ENCODE results near the gene TSGA10.
A peak's percentile ranks its signal among the peaks of the same experiment; 100 is the strongest.
"Not testable (repeated sequence)": the region's sequence is repeated elsewhere in the genome, so short reads cannot be mapped to it uniquely, and the experiment has no call there.

Gene TSGA10

DNA sequence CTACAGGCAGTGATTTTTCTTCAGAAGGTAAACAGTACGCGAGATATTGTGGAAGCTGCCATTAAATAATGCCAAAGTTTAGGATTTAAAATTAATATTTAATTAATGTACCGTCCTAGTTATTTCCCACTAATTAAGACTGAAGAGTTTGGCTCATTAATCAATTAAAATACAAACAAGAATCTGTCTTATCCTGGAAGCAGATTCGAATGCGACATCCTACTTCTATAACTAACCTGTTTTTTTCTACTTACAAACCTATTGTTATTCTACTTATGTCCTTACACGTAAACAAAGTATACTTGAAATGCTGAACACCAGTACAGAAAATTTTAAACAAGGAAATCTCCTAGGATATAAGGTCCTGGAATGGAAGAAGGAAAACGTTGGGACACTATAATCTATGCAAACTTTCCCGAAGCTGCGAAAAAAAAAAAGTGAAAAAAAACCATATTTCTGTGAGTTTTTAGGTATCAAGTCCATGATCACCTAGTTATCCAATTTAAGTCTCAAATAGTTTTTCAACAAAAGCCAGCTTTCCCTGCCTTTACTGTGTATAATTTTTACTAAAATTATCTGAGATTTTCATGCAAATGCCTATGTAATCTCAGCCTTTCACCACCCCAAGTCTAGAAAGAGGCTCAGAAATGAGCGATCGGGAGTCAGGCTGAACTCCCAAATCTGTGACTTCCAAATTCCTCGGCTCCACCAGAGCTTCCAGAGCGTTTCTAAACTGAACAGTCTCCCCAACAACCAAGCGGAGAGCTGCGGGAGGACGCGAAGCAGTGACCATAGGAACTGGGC lies 14.5 kb downstream of the TSGA10 start:
- Mint-ChIP-seq H3K27me3 (peaks cover 22% of the 10 kb centered on the region), H3K9me3 (peaks cover 5% of the 10 kb centered on the region), H3K36me3 (peaks cover 7% of the 10 kb centered on the region), H3K4me1 (peaks cover 27% of the 10 kb centered on the region), H3K4me3 (peak overlapping the region; percentile 85), H3K27ac (peak overlapping the region; percentile 94)
- CTCF ChIA-PET: interaction anchor here (0.7 kb wide), 1 partner anchor 18 kb away, joined by 3 read pairs; no protein-coding TSS in a partner anchor
- no peak for DNase-seq

DNA sequence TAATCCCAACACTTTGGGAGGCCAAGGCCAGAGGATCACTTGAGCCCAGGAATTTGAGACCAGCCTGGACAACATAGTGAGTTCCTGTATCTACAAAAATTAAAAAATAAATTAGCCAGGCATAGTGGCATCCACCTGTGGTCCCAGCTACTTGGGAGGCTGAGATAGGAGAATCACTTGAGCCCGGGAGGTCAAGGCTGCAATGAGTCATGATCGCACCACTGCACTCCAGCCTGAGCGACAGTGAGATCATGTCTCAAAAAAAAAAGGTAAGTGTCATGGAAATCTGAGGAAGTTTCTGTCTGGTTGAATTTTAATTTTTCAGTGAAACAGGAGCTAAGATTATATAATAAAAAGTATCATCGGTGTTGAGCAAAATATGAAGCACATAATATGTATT lies 15.7 kb downstream of the TSGA10 start:
- H3K36me3 Mint-ChIP-seq: peaks cover 13% of the 10 kb centered on the region
- peaks cover 22% of the 10 kb centered on the region for H3K27me3 Mint-ChIP-seq
- CTCF ChIA-PET: no interaction called here
- no peak overlapping the region for H3K4me3 Mint-ChIP-seq
- H3K4me1 Mint-ChIP-seq: peaks cover 27% of the 10 kb centered on the region
- DNase-seq: no peak
- H3K9me3 Mint-ChIP-seq: peaks cover 12% of the 10 kb centered on the region
- no peak overlapping the region for H3K27ac Mint-ChIP-seq

- peaks cover 46% of the 10 kb centered on the region for H3K9me3 Mint-ChIP-seq
- DNase-seq, H3K4me1 Mint-ChIP-seq, H3K4me3 Mint-ChIP-seq, H3K27ac Mint-ChIP-seq, CTCF ChIA-PET: not testable (repeated sequence)
- peaks cover 23% of the 10 kb centered on the region for H3K36me3 Mint-ChIP-seq
- peaks cover 11% of the 10 kb centered on the region for H3K27me3 Mint-ChIP-seq
Observed at GRCh38 chr2:99135044-99135556, 19.6 kb downstream of the TSGA10 start.

- Mint-ChIP-seq H3K27ac (no peak overlapping the region), H3K9me3 (peaks cover 51% of the 10 kb centered on the region), H3K27me3 (no peaks in the 10 kb centered on the region), H3K36me3 (peaks cover 22% of the 10 kb centered on the region), H3K4me1 (no peaks in the 10 kb centered on the region), H3K4me3 (no peak overlapping the region)
- DNase-seq: no peak
- CTCF ChIA-PET: interaction anchor here (1.1 kb wide), 1 partner anchor 61 kb away, joined by 3 read pairs; no protein-coding TSS in a partner anchor
Observed at GRCh38 chr2:99127981-99128380, 26.8 kb downstream of the TSGA10 start.

DNA sequence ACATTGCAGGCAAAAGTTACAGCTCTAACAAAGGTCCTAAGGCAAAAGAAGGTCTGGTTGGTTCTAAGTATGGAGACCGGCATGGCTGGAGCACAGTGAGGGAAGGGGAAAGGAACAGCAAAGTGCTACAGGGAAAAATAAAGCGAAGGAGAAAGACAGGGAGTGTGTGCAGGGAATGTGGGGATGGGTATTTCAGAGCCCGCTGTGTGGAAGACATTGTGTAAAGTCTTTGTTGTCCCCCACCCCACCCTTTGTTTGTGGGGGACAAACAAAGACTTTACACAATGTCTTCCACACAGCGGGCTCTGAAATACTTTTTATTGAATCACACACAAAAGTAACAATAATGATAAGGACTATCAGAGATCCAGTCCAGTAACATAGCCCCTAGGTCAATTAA lies 42.1 kb downstream of the TSGA10 start:
- Mint-ChIP-seq H3K4me1 (no peaks in the 10 kb centered on the region), H3K4me3 (no peak overlapping the region), H3K36me3 (no peaks in the 10 kb centered on the region), H3K27me3 (no peaks in the 10 kb centered on the region), H3K9me3 (no peaks in the 10 kb centered on the region), H3K27ac (no peak overlapping the region)
- DNase-seq: no peak
- CTCF ChIA-PET: no interaction called here

- no peaks in the 10 kb centered on the region for H3K36me3 Mint-ChIP-seq
- no peaks in the 10 kb centered on the region for H3K9me3 Mint-ChIP-seq
- no peaks in the 10 kb centered on the region for H3K4me1 Mint-ChIP-seq
- no peak overlapping the region for H3K4me3 Mint-ChIP-seq
- DNase-seq: no peak
- CTCF ChIA-PET: no interaction called here
- no peak overlapping the region for H3K27ac Mint-ChIP-seq
- no peaks in the 10 kb centered on the region for H3K27me3 Mint-ChIP-seq
Observed at GRCh38 chr2:99111945-99112344, 42.8 kb downstream of the TSGA10 start.

DNA sequence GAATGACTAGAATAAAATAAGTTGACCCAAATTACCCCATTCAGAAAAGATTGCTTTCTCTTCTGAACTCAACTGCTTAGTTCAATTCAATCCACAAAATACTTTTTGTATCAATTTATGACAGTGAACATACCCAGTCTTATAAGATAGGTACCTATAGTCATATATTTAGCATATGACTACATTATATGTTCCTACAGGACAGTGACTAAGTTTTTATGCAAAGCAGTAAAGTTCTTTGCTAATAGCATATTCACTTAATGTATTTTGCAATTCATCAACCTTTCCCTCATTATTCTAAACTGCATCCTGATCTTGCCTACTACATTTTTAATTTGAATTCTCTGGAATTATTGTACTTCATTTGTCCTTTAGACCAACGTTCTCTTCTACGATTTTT lies 43.5 kb downstream of the TSGA10 start:
- Mint-ChIP-seq H3K27me3 (no peaks in the 10 kb centered on the region), H3K4me1 (no peaks in the 10 kb centered on the region), H3K36me3 (no peaks in the 10 kb centered on the region), H3K27ac (no peak overlapping the region), H3K4me3 (no peak overlapping the region), H3K9me3 (no peaks in the 10 kb centered on the region)
- DNase-seq: no peak
- CTCF ChIA-PET: no interaction called here

- Mint-ChIP-seq H3K4me1 (no peaks in the 10 kb centered on the region), H3K9me3 (no peaks in the 10 kb centered on the region), H3K27me3 (no peaks in the 10 kb centered on the region), H3K4me3 (no peak overlapping the region), H3K27ac (no peak overlapping the region), H3K36me3 (no peaks in the 10 kb centered on the region)
- no peak for DNase-seq
- CTCF ChIA-PET: no interaction called here
Observed at GRCh38 chr2:99106913-99107312, 47.8 kb downstream of the TSGA10 start.

- H3K27me3 Mint-ChIP-seq: no peaks in the 10 kb centered on the region
- CTCF ChIA-PET: no interaction called here
- no peak overlapping the region for H3K27ac Mint-ChIP-seq
- H3K9me3 Mint-ChIP-seq: no peaks in the 10 kb centered on the region
- H3K36me3 Mint-ChIP-seq: no peaks in the 10 kb centered on the region
- DNase-seq: no peak
- H3K4me3 Mint-ChIP-seq: no peak overlapping the region
- peaks cover 5% of the 10 kb centered on the region for H3K4me1 Mint-ChIP-seq
Observed at GRCh38 chr2:99104006-99104405, 50.7 kb downstream of the TSGA10 start.

GRCh38 chr2:99101697-99102096 lies 53.0 kb downstream of the TSGA10 start:
- Mint-ChIP-seq H3K27me3 (no peaks in the 10 kb centered on the region), H3K27ac (no peak overlapping the region), H3K4me3 (no peak overlapping the region), H3K9me3 (no peaks in the 10 kb centered on the region), H3K36me3 (no peaks in the 10 kb centered on the region), H3K4me1 (peaks cover 5% of the 10 kb centered on the region)
- no peak for DNase-seq
- CTCF ChIA-PET: no interaction called here

DNA sequence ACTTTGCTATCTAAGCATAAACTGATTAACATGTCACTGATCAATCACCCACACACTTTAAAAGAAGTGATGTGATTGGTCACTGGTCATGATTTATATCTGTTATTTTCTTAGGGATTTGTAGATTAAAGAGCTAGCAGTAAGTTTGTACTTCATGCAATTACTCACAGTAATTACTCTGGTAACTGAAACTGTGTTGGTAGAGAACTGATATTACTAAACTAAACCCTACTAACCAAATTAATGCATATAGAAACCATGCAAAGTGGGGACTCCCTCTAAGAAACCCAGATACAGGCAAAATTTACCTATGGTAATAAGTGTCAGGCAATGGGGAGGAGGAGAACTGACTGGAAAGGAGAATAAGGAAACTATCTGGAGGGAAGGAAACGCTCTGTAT lies 58.0 kb downstream of the TSGA10 start:
- H3K36me3 Mint-ChIP-seq: peaks cover 6% of the 10 kb centered on the region
- no peak overlapping the region for H3K4me3 Mint-ChIP-seq
- CTCF ChIA-PET: no interaction called here
- DNase-seq: no peak
- H3K4me1 Mint-ChIP-seq: peaks cover 4% of the 10 kb centered on the region
- no peaks in the 10 kb centered on the region for H3K27me3 Mint-ChIP-seq
- H3K9me3 Mint-ChIP-seq: peaks cover 5% of the 10 kb centered on the region
- no peak overlapping the region for H3K27ac Mint-ChIP-seq

DNA sequence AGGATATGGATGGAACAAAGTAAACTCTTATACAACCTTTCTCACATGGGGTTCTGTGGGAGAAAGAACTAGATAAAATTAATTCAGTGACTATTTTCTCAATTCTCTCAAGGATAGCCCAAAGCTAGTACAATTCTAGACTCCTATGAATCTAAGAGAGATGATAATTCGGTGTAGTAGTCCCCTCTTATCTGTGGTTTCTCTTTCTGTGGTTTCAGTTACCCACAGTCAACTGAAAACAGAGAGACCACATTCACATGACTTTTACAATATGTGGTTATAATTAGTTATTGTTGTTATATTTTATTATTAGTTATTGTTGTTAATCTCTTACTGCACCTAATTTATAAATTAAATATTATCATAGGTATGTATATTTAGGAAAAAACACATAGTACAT lies 66.7 kb downstream of the TSGA10 start:
- no peak for DNase-seq
- Mint-ChIP-seq H3K4me1 (peaks cover 4% of the 10 kb centered on the region), H3K27me3 (peaks cover 20% of the 10 kb centered on the region), H3K27ac (no peak overlapping the region), H3K36me3 (no peaks in the 10 kb centered on the region), H3K9me3 (no peaks in the 10 kb centered on the region), H3K4me3 (no peak overlapping the region)
- CTCF ChIA-PET: no interaction called here

GRCh38 chr2:99086385-99086784 lies 68.4 kb downstream of the TSGA10 start:
- CTCF ChIA-PET: no interaction called here
- Mint-ChIP-seq H3K9me3 (no peaks in the 10 kb centered on the region), H3K4me3 (no peak overlapping the region), H3K36me3 (no peaks in the 10 kb centered on the region), H3K27me3 (peaks cover 20% of the 10 kb centered on the region), H3K4me1 (peaks cover 4% of the 10 kb centered on the region), H3K27ac (no peak overlapping the region)
- DNase-seq: no peak

GRCh38 chr2:99085421-99085820 lies 69.3 kb downstream of the TSGA10 start:
- Mint-ChIP-seq H3K27me3 (peaks cover 20% of the 10 kb centered on the region), H3K36me3 (no peaks in the 10 kb centered on the region), H3K9me3 (no peaks in the 10 kb centered on the region), H3K4me1 (peaks cover 4% of the 10 kb centered on the region), H3K27ac (no peak overlapping the region), H3K4me3 (no peak overlapping the region)
- CTCF ChIA-PET: interaction anchor here (1.4 kb wide), 1 partner anchor 95 kb away, joined by 6 read pairs; the partner anchor contains the start of genes MITD1 and MRPL30
- peak; percentile 26 for DNase-seq

DNA sequence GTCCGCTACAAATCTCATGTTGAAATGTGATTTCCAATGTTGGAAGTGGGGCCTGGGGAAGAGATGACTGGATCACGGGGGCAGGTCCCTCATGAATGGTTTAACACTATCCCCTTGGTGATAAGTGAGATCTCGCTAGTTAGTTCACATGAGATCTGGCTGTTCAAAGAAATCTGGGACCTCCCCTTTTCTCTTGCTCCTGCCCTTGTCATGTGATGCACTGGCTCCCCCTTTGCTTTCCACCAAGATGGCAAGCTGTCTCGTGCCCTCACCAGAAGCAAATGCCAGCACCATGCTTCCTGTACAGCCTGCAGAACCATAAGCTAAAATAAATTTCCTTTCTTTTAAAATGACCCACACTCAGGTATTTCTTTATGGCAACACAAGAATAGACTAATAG lies 70.5 kb downstream of the TSGA10 start:
- peaks cover 4% of the 10 kb centered on the region for H3K4me1 Mint-ChIP-seq
- H3K27me3 Mint-ChIP-seq: peaks cover 15% of the 10 kb centered on the region
- H3K36me3 Mint-ChIP-seq: no peaks in the 10 kb centered on the region
- H3K9me3 Mint-ChIP-seq: no peaks in the 10 kb centered on the region
- no peak for DNase-seq
- no peak overlapping the region for H3K4me3 Mint-ChIP-seq
- CTCF ChIA-PET: interaction anchor here (0.6 to 1.4 kb wide), 2 partner anchors 97 to 424 kb away, joined by 4 to 6 read pairs; partner anchors contain the start of genes MITD1 and MRPL30
- H3K27ac Mint-ChIP-seq: no peak overlapping the region

Measured in activated naive CD4-positive, alpha-beta T cell treated with anti-CD3 and anti-CD28 coated beads, Interleukin-2, amount 10 ng/mL, durations not matched to agents 7 days and 5 days (primary cell).